A549 (cell line): ENCODE measurements around the gene HOXB4. TPM values are rescaled to one million over a fixed set of nuclear protein-coding genes. Genes with fewer than 3 reads are reported as not detected.

Source experiments
- ATAC-seq, 2 experiments: fragments of 200-7000 bp in 1 of 2; fragments of >200 bp in 1 of 2; cut with Nextera tagmentation in 1 of 2; cut with Tn5 transposase in 1 of 2; 3 replicates each; pipeline versions ENCODE4 v1.8.0 to v1.9.1; 2018 to 2020; ENCODE audit warnings: mild to moderate bottlenecking in 1 of 2, moderate library complexity in 1 of 2
- CTCF ChIA-PET: fragments of 300-600 bp; sonication (Branson Sonifier 250); formaldehyde crosslinking; extraction: SDS; loops from one replicate; lab custom pipeline; 2021; ENCODE audit warnings: antibody characterized with exemption, inconsistent platforms; lab: Yijun Ruan, JAX
- POLR2A ChIA-PET: fragments of 350-600 bp; formaldehyde crosslinking; extraction: SDS; loops from one replicate; lab custom pipeline; 2021; ENCODE audit warnings: antibody characterized with exemption, inconsistent platforms; lab: Yijun Ruan, JAX
- DNase-seq, 2 experiments: peaks; one replicate each; pipeline versions ENCODE4 v3.0.0 to v3.0.0-alpha.2; 2011 to 2016; ENCODE audit warnings: low read depth in 1 of 2, low spot score in 1 of 2
- FAIRE-seq: peaks from 2 replicates; lab custom pipeline; 2011; peaks lifted over from hg19 to GRCh38; lab: Jason Lieb, UNC
- H3K27ac ChIP-seq, 2 experiments: fragments of >200 bp; sonication (Bioruptor Twin); formaldehyde crosslinking; 3 replicates each; pipeline ENCODE4 v1.5.1; 2016 to 2017
- H3K4me1 ChIP-seq: fragments of >200 bp; sonication (Bioruptor Twin); formaldehyde crosslinking; 3 replicates; pipeline ENCODE4 v1.6.1; 2016
- H3K4me2 ChIP-seq: fragments of >200 bp; sonication (Bioruptor Twin); formaldehyde crosslinking; 3 replicates; pipeline ENCODE4 v1.6.1; 2016
- H3K4me3 ChIP-seq: fragments of >200 bp; sonication (Bioruptor Twin); formaldehyde crosslinking; 3 replicates; pipeline ENCODE4 v1.5.1; 2016
- H3K9me3 ChIP-seq: fragments of >200 bp; sonication (Bioruptor Twin); formaldehyde crosslinking; 3 replicates; pipeline ENCODE4 v1.6.1; 2016
- ATOH8 ChIP-seq: fragments of 250-450 bp; sonication (Bioruptor Pico); IDR thresholded peaks from 2 replicates; pipeline ENCODE4 v1.5.0; 2020; ENCODE audit warnings: low read depth, mild to moderate bottlenecking, moderate library complexity
- BHLHE40 ChIP-seq: IDR thresholded peaks from 2 replicates; pipeline ENCODE4 v1.6.1; 2012; ENCODE audit warnings: low read depth, low read length, inconsistent platforms
- CHD4 ChIP-seq: fragments of 200-600 bp; sonication (generic); IDR thresholded peaks from 2 replicates; pipeline ENCODE4 v1.6.1; 2016; ENCODE audit warnings: antibody characterized with exemption, mild to moderate bottlenecking, borderline replicate concordance
- CTCF ChIP-seq: fragments of >200 bp; sonication (Bioruptor Twin); formaldehyde crosslinking; IDR thresholded peaks from 3 replicates; pipeline ENCODE4 v1.5.1; 2016
- ELK1 ChIP-seq: fragments of 150-350 bp; IDR thresholded peaks from 2 replicates; pipeline ENCODE4 v1.6.1; 2014; ENCODE audit warnings: low read depth, mild to moderate bottlenecking, low read length
- EP300 ChIP-seq, 2 experiments: fragments of >200 bp; sonication (Bioruptor Twin); formaldehyde crosslinking; IDR thresholded peaks; 2 replicates in 1 of 2; 3 replicates in 1 of 2; pipeline ENCODE4 v1.6.1; 2016 to 2017
- FOXS1 ChIP-seq: fragments of 250-450 bp; sonication (Bioruptor Pico); IDR thresholded peaks from 2 replicates; pipeline ENCODE4 v1.5.0; 2020; ENCODE audit warnings: mild to moderate bottlenecking, moderate library complexity
- HES2 ChIP-seq: fragments of >200 bp; sonication (Bioruptor Twin); formaldehyde crosslinking; IDR thresholded peaks from 2 replicates; pipeline ENCODE4 v1.6.1; 2016
- HMGXB4 ChIP-seq: fragments of 250-450 bp; sonication (Bioruptor Pico); IDR thresholded peaks from 2 replicates; pipeline ENCODE4 v1.5.0; 2021; ENCODE audit warnings: mild to moderate bottlenecking, moderate library complexity, borderline replicate concordance
- HOXA7 ChIP-seq: fragments of 250-450 bp; sonication (Bioruptor Pico); IDR thresholded peaks from 2 replicates; pipeline ENCODE4 v1.5.0; 2020; ENCODE audit warnings: mild to moderate bottlenecking, moderate library complexity
- HOXB13 ChIP-seq: fragments of 250-450 bp; sonication (Bioruptor Pico); IDR thresholded peaks from 2 replicates; pipeline ENCODE4 v1.5.0; 2020; ENCODE audit warnings: low read depth, mild to moderate bottlenecking, moderate library complexity
- HOXB5 ChIP-seq: fragments of 250-450 bp; sonication (Bioruptor Pico); IDR thresholded peaks from 2 replicates; pipeline ENCODE4 v1.5.0; 2020; ENCODE audit warnings: mild to moderate bottlenecking, moderate library complexity
- JUN ChIP-seq, 2 experiments: fragments of >200 bp; sonication (Bioruptor Twin); formaldehyde crosslinking; IDR thresholded peaks; 2 replicates in 1 of 2; 3 replicates in 1 of 2; pipeline ENCODE4 v1.6.1; 2016 to 2017
- JUNB ChIP-seq: fragments of >200 bp; sonication (Bioruptor Twin); formaldehyde crosslinking; IDR thresholded peaks from 2 replicates; pipeline ENCODE4 v1.6.1; 2016
- MAZ ChIP-seq: fragments of 150-350 bp; IDR thresholded peaks from 2 replicates; pipeline ENCODE4 v1.6.1; 2014; ENCODE audit warnings: antibody characterized with exemption, low read depth, low read length, borderline replicate concordance
- MYC ChIP-seq: IDR thresholded peaks from 2 replicates; pipeline ENCODE4 v1.6.1; 2012; ENCODE audit warnings: mild to moderate bottlenecking, inconsistent platforms, low read length, improper control_type of control experiment, borderline replicate concordance
- NR3C1 ChIP-seq: fragments of >200 bp; sonication (Bioruptor Twin); formaldehyde crosslinking; IDR thresholded peaks from 3 replicates; pipeline ENCODE4 v1.6.1; 2017
- PHF8 ChIP-seq: fragments of 200-600 bp; sonication (generic); IDR thresholded peaks from 2 replicates; pipeline ENCODE4 v1.6.1; 2016; ENCODE audit warnings: low read depth, mild to moderate bottlenecking, antibody characterized with exemption, moderate library complexity, borderline replicate concordance
- TP53 ChIP-seq: fragments of 250-450 bp; sonication (Bioruptor Pico); IDR thresholded peaks from 2 replicates; pipeline ENCODE4 v1.5.0; 2021; ENCODE audit warnings: mild to moderate bottlenecking, moderate library complexity
- ZC3H11A ChIP-seq: fragments of 450-650 bp; IDR thresholded peaks from 2 replicates; pipeline ENCODE4 v1.6.1; 2014; ENCODE audit warnings: antibody characterized with exemption, mild to moderate bottlenecking
- ZFP36 ChIP-seq: fragments of 450-650 bp; IDR thresholded peaks from 2 replicates; pipeline ENCODE4 v1.6.1; 2014; ENCODE audit warnings: borderline replicate concordance; ENCODE audit not compliant: partially characterized antibody
- ZSCAN20 ChIP-seq: fragments of 250-450 bp; sonication (Bioruptor Pico); IDR thresholded peaks from 2 replicates; pipeline ENCODE4 v1.8.0; 2022; ENCODE audit warnings: mild to moderate bottlenecking, moderate library complexity
- WGBS: methylation state at CpG from one replicate; pipeline ENCODE4 v1.1.6; 2017; ENCODE audit errors: missing lambda C conversion rate; 5-methylcytosine and 5-hydroxymethylcytosine counted together
- polyA plus RNA-seq, 4 experiments: library from polyadenylated mRNA; depleted of rRNA in 3 of 4; stranded (reverse); fragments of >200 nt; fragmentation: RNase III in 1 of 4; extraction: RNeasy Plus Mini Kit Qiagen cat#74134 plus additional on column Dnase treatment in 1 of 4; gene quantifications; 2 replicates in 3 of 4; 3 replicates in 1 of 4; pipeline ENCODE4 v1.2.3, GENCODE V29; 2011 to 2017

Gene HOXB4
- polyA plus RNA-seq, 2 of the 4 experiments (the other 2 are of a cell fraction) = 0.30 to 0.74 TPM

GRCh38 chr17:48549281-48549630, 28.9 kb downstream of the HOXB4 start:
- H3K27ac ChIP-seq = no peak overlapping the region
- H3K4me3 ChIP-seq = no peak overlapping the region
- CTCF ChIA-PET = interaction anchor here (0.6 to 1.1 kb wide), 2 partner anchors 57 to 470 kb away, joined by 3 to 4 read pairs; no protein-coding TSS in a partner anchor
- TF ChIP-seq HOXB13 (no peak), HMGXB4 (CRISPR knock-in tag) (no peak), EP300 (IDR thresholded peaks at IDR 0.05) (no peak), BHLHE40 (no peak), ZSCAN20 (CRISPR knock-in tag) (no peak), PHF8 (no peak), ELK1 (no peak)
- no peak for DNase-seq
- peaks cover 26% of the 10 kb centered on the region for H3K4me1 ChIP-seq
- FAIRE-seq = no peak
- 46% methylated on average over 3 of the region's 3 CpGs for WGBS
- POLR2A ChIA-PET = no interaction called here
- no peak overlapping the region for H3K4me2 ChIP-seq
- ATAC-seq = no peak
- H3K9me3 ChIP-seq = no peaks in the 10 kb centered on the region

GRCh38 chr17:48548523-48549280, 29.4 kb downstream of the HOXB4 start:
- Histone ChIP-seq H3K4me1 (peaks cover 22% of the 10 kb centered on the region), H3K4me3 (no peak overlapping the region), H3K27ac (no peak overlapping the region), H3K4me2 (no peak overlapping the region), H3K9me3 (no peaks in the 10 kb centered on the region)
- no peak for ATAC-seq
- WGBS = 88% methylated on average over 6 of the region's 6 CpGs
- CTCF ChIA-PET = interaction anchor here (0.6 to 2.5 kb wide), 3 partner anchors 56 to 469 kb away, joined by 3 to 13 read pairs (median 4); no protein-coding TSS in a partner anchor
- FAIRE-seq = no peak
- POLR2A ChIA-PET = no interaction called here
- TF ChIP-seq TP53 (CRISPR knock-in tag) (no peak), MYC (no peak), HOXB5 (CRISPR knock-in tag) (no peak), ATOH8 (CRISPR knock-in tag) (no peak), JUN (IDR thresholded peaks at IDR 0.05) (no peak), CHD4 (no peak), ZFP36 (no peak), JUNB (no peak), CTCF (no peak), MAZ (no peak), HOXA7 (CRISPR knock-in tag) (no peak), ZC3H11A (no peak), EP300 (IDR thresholded peaks at IDR 0.05) (no peak), HES2 (no peak), NR3C1 (no peak), FOXS1 (CRISPR knock-in tag) (no peak)
- DNase-seq = no peak
